Fibroblast of upper back skin (primary cell): ENCODE results near the gene WDHD1.
"Not testable (repeated sequence)": the region's sequence is repeated elsewhere in the genome, so short reads cannot be mapped to it uniquely, and the experiment has no call there.

Experiments used
- DNase-seq: peaks from one replicate; pipeline ENCODE4 v3.0.0-alpha.2; 2013

The WDHD1 gene, protein sequence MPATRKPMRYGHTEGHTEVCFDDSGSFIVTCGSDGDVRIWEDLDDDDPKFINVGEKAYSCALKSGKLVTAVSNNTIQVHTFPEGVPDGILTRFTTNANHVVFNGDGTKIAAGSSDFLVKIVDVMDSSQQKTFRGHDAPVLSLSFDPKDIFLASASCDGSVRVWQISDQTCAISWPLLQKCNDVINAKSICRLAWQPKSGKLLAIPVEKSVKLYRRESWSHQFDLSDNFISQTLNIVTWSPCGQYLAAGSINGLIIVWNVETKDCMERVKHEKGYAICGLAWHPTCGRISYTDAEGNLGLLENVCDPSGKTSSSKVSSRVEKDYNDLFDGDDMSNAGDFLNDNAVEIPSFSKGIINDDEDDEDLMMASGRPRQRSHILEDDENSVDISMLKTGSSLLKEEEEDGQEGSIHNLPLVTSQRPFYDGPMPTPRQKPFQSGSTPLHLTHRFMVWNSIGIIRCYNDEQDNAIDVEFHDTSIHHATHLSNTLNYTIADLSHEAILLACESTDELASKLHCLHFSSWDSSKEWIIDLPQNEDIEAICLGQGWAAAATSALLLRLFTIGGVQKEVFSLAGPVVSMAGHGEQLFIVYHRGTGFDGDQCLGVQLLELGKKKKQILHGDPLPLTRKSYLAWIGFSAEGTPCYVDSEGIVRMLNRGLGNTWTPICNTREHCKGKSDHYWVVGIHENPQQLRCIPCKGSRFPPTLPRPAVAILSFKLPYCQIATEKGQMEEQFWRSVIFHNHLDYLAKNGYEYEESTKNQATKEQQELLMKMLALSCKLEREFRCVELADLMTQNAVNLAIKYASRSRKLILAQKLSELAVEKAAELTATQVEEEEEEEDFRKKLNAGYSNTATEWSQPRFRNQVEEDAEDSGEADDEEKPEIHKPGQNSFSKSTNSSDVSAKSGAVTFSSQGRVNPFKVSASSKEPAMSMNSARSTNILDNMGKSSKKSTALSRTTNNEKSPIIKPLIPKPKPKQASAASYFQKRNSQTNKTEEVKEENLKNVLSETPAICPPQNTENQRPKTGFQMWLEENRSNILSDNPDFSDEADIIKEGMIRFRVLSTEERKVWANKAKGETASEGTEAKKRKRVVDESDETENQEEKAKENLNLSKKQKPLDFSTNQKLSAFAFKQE

DNA sequence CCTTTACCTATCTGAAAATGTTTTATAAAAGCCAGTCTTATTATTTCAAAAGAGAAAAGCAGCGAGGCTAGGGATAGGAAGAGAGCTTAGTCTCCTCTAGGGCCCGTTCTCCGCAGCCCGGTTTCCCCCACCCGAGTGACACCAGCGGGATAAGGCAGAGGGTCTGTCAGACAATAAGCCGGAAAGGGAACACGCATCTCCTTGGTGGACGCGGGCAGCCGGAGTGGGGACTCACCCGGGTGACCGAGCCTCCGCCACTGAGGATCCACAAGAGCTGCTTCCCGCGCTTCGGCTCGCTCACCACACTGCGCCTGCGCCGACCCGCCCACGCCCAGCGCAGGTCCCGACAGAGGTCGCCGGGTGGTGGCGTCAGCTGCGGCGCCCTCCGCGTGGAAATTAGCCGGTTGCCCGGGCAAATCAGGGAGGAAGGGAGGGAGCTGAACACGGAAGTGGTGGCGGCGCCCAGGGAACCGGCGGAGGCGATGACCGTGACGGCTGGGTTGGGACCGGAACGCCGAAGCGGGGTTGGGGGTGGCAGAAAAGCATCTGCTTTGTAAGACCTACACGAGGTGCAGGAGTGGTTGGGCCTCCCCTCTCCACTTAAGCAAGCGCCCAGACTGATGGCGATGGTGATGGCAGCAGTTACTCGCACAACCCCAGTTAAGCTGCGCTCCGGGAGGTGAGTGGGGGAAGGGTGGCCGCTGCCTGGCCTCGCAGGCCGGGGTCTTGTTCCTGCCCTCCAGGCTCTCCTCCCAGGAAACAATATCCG, at the start of gene WDHD1, which contains the start of gene SOCS4:
Gene WDHD1 (minus strand): TSS at position 307 of the 769 bp plus-strand sequence. CDS start 312 bp downstream, outside the sequence.
Gene SOCS4 (plus strand): TSS at position 444 of the 769 bp plus-strand sequence. CDS start 15,806 bp downstream, outside the sequence.
- peak; percentile 91 for DNase-seq

DNA sequence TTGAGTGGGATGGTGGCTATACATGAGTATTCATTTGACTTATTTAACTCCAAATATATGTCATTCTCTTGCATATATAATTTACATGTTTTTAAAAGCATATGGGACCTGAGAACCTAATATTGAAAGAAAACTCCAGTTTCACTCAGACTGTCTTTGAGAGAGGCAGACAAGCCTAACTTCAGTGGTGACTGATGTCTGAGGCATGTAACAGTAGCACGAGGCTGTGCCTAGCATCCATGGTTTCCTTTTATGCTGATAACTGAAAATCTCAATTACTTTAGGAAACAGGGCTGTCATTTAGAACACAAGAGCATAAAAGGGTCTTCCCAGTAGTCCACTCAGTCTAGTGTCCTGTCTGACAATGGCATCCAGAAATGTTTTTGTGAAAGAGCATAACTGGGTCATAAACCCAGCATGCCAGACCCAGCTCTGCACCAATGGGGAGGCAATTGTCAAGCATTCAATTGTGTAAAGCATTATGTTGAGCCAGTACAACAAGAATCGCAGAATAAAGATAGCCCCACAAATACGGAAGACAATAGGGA, 48.8 kb upstream of the WDHD1 start:
- peak; percentile 45 for DNase-seq

DNA sequence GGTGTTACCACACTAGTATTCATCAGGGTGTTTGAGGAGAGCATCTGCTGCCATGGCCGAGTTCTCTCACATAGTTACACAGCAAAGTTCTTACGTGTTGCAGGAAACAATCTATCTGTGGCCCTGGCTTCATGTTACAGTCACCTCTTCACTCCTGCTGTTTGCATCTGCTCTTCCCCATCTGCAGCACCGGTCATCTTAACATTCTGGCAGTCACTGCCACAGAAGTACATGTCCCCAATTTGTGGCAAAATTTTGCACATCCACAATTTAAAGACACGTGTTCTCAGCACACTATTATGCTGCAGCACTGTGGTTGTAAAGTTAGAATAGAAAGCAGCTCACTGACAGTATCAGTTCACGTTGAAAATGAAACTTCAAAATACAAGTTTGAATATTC, 47.8 kb upstream of the WDHD1 start:
- DNase-seq, result peak; percentile 35

- DNase-seq, result peak; percentile 88
Observed at GRCh38 chr14:55073856-55074255, 47.0 kb upstream of the WDHD1 start.

- DNase-seq, result peak; percentile 84
Observed at GRCh38 chr14:55071870-55072640, 45.2 kb upstream of the WDHD1 start.

GRCh38 chr14:55070981-55071411, 44.1 kb upstream of the WDHD1 start:
- DNase-seq, result no peak

GRCh38 chr14:55066223-55066622, 39.3 kb upstream of the WDHD1 start:
- no peak for DNase-seq

DNA sequence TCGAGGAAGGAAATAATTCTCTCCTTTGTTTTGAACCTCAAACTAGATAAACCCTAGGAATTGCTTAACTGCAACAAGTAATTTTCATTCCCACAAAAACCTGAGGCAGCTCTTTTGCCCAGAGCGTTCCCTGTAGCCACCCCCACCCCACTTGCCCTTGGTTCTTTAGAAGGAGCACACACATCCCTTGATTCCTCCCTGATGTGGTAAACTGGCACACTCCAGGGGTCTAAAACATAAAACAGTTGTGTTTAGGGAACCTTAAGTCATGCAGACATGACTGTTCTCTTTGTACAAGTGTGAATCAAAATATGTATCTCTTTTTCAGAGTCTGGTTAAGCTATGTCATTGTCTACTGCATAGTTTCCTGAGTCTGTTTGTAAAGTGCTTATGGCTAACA, 38.5 kb upstream of the WDHD1 start:
- no peak for DNase-seq

DNA sequence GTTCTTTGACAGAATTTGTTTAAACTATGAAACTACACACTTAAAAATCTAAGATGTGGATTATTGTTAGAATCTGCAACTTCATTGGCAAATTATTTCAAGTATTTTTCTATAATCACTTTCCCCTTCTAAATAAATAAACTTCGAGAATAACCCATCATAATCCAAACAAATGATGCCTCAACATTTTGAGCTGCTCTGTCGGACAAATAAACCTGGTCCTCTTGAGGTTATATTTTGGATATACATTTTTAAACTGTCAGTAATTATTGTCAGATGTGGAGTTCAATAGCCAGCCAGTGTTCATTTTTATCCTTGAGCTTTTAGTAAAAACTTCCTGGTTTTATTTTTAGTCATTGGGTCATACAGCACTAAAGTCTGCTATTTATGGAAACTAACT, 38.0 kb upstream of the WDHD1 start:
- not testable (repeated sequence) for DNase-seq

DNA sequence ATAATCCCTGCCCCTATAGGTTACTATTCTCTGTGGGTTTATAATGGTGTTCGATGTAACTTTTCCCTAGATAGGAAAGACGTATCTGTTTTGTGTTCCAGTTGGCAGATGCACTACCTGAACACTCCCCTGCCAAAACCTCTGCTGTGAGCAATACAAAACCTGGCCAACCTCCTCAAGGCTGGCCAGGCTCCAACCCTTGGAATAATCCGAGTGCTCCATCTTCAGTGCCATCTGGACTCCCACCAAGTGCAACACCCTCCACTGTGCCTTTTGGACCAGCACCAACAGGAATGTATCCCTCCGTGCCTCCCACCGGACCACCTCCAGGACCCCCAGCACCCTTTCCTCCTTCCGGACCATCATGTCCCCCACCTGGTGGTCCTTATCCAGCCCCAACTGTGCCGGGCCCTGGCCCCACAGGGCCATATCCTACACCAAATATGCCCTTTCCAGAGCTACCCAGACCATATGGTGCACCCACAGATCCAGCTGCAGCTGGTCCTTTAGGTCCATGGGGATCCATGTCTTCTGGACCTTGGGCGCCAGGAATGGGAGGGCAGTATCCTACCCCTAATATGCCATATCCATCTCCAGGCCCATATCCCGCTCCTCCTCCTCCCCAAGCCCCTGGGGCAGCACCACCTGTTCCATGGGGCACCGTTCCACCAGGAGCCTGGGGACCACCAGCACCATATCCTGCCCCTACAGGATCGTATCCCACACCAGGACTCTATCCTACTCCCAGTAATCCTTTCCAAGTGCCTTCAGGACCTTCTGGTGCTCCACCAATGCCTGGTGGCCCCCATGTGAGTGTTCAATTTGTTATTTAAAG, 35.8 kb upstream of the WDHD1 start:
- no peak for DNase-seq

DNA sequence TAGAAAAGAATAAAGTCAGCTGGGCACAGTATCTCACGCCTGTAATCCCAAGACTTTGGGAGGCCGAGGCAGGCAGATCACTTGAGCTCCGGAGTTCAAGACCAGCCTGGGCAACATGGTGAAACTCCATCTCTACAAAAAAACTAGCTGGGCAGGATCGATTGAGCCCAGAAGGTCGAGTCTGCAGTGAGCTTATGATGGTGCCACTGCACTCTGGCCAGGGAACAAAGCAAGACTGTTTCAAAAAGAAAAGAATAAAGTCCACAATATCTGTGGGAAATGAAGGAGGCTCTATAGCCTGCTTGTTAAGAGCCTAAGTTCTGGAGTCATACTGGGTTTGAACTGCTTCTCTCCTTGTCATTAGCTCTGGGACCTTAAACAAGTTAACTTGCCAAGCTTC, 32.4 kb upstream of the WDHD1 start:
- DNase-seq, result no peak

DNA sequence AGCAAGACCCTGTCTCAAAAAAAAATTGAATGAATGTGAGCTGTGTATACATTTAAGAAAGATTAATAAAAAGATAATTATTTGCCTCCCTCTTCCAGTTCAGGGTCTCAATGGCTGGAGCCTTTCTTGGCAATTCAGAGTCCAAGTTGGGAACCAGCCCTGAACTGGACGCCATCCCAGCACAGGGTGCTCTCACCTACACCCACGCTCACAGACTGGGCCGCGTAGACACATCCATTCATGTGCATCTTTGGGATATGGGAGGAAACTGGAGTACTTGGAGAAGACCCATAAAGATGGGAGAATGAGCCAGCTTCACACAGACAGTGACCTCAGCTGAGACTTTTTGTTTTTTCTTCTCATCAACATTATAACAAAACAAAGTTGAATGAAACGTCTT, 31.0 kb upstream of the WDHD1 start:
- DNase-seq, result no peak

- no peak for DNase-seq
Observed at GRCh38 chr14:55054098-55054497, 27.2 kb upstream of the WDHD1 start.

DNA sequence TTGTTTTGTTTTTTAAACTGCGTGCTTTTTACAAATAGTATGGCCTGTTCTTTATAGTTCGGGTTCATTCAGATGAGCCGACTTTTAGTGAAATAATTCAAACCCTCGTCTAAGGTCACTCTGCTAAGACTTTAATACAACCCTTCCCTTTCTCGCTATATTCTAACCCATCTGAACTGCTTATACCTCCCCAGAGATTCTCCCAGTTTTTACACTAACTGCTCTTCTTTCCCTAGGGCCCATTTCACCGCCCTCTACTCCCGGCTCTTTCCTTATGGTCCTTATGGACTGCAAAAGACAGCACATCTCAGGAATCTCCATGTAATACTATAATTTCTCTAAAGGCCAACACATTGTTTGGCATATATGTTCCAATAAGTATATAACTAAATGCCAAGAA, 26.6 kb upstream of the WDHD1 start:
- DNase-seq, result no peak

GRCh38 chr14:55053018-55053417, 26.1 kb upstream of the WDHD1 start:
- no peak for DNase-seq

GRCh38 chr14:55052269-55052930, 25.5 kb upstream of the WDHD1 start:
- DNase-seq, result peak; percentile 29

DNA sequence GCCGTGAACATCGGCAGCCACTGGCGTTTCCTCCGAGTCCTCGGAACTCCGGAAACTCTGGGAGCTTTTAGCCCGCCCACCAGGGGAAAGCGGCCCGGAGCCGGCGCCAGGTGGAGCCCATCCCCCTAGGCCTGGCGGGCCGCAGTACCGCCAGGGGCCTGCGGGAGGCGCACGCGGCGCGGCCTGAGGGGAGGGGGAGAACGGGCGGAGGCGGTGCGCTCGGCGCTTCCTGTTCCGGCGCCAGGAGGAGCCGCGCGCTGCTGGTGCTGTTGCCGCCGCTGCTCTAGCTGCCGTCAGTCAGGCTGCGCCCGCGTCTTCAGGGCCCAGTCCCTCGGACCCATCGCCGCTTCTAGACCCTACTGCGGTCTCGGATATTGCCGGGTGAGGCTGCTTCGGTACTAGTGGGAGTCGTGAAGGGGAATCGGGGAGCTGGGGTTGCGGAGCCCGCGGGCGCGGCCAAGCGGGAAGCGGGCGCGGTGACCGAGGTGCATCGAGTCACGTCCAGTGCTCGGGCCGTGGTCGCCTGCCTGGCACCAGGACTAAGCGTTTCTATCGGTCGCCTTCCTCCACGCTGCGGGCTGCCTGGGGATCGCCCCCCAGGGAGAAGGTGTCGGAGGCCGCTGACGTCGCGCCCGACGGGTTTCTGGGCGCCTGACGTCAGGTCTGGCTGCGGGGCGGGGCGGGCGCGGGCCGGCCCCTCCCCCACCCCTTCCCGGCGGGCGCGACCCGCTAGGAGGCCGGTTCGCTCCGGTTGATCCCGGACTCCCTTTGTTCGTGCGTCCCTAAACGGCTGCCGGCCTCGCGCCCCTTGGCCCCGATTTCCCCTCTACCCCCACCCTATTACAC, 24.7 kb upstream of the WDHD1 start, which contains the start of gene MAPK1IP1L:
Gene MAPK1IP1L (plus strand): TSS at position 225 of the 846 bp plus-strand sequence. CDS start 10,037 bp downstream, outside the sequence.
- peak; percentile 94 for DNase-seq

GRCh38 chr14:55051165-55051422, 24.2 kb upstream of the WDHD1 start:
- DNase-seq, result no peak

GRCh38 chr14:55048900-55049436, 22.1 kb upstream of the WDHD1 start:
- no peak for DNase-seq
